22Rv1 (cell line): ENCODE results near the gene OAT.

Source experiments
- ZFX ChIP-seq: fragments of 450-650 bp; IDR thresholded peaks from 2 replicates; pipeline ENCODE4 v1.6.1; 2017; ENCODE audit warnings: antibody characterized with exemption, borderline replicate concordance
- TF ChIP-seq, protein P1 (sequence below): fragments of 450-650 bp; IDR thresholded peaks from 2 replicates; pipeline ENCODE4 v1.5.1; 2017; ENCODE audit warnings: mild to moderate bottlenecking

DNA sequence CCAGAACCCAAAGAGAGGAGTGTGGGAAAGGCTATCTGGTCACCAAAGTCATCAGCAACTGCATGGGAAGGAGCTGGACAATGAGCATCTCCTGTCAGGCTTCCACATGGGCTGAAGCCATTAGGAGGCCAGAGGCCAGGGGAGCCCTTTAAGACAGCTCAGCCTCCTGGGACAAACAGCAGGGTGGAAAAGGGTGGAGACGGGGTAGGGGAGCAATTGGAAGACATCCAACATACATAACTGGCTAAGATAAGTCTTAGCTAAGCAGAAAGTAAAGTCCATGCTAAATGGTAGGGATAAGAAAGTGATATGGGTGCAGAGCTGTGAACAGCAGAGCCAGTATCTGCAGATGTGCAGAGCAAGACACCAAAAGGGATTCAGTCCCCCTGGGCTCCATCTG lies 1.5 kb upstream of the OAT start:
- TF ChIP-seq, protein P1, sequence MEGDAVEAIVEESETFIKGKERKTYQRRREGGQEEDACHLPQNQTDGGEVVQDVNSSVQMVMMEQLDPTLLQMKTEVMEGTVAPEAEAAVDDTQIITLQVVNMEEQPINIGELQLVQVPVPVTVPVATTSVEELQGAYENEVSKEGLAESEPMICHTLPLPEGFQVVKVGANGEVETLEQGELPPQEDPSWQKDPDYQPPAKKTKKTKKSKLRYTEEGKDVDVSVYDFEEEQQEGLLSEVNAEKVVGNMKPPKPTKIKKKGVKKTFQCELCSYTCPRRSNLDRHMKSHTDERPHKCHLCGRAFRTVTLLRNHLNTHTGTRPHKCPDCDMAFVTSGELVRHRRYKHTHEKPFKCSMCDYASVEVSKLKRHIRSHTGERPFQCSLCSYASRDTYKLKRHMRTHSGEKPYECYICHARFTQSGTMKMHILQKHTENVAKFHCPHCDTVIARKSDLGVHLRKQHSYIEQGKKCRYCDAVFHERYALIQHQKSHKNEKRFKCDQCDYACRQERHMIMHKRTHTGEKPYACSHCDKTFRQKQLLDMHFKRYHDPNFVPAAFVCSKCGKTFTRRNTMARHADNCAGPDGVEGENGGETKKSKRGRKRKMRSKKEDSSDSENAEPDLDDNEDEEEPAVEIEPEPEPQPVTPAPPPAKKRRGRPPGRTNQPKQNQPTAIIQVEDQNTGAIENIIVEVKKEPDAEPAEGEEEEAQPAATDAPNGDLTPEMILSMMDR, result no peak
- TF ChIP-seq ZFX, result no peak
